GM21367 (cell line): ENCODE data around the gene NOC4L.
"Not testable (repeated sequence)": the region's sequence is repeated elsewhere in the genome, so short reads cannot be mapped to it uniquely, and the experiment has no call there.

Experiments
- ATAC-seq: cut with Tn5 transposase; IDR thresholded peaks from one replicate; pipeline ENCODE4 v1.9.1; 2021; ENCODE audit not compliant: unreplicated experiment

Gene NOC4L

GRCh38 chr12:132142679-132143335 lies 1.4 kb upstream of the NOC4L start:
- no peak for ATAC-seq

GRCh38 chr12:132143336-132144071 lies 753 bp upstream of the NOC4L start:
- peak; percentile 18 for ATAC-seq

GRCh38 chr12:132144810-132145168 lies 532 bp downstream of the NOC4L start:
- no peak for ATAC-seq

GRCh38 chr12:132145334-132145733 lies 1.1 kb downstream of the NOC4L start:
- ATAC-seq = no peak

- no peak for ATAC-seq
Observed at GRCh38 chr12:132146098-132146497, 1.8 kb downstream of the NOC4L start.

GRCh38 chr12:132146772-132147422 lies 2.6 kb downstream of the NOC4L start:
- no peak for ATAC-seq

- no peak for ATAC-seq
Observed at GRCh38 chr12:132147423-132148367, 3.4 kb downstream of the NOC4L start.

GRCh38 chr12:132148368-132149045 lies 4.2 kb downstream of the NOC4L start:
- ATAC-seq = no peak

- ATAC-seq = not testable (repeated sequence)
Observed at GRCh38 chr12:132149526-132149925, 5.3 kb downstream of the NOC4L start.

GRCh38 chr12:132150780-132151144 lies 6.5 kb downstream of the NOC4L start:
- no peak for ATAC-seq

- ATAC-seq = no peak
Observed at GRCh38 chr12:132151145-132151765, 7.0 kb downstream of the NOC4L start.

GRCh38 chr12:132151766-132152410 lies 7.6 kb downstream of the NOC4L start:
- no peak for ATAC-seq

- no peak for ATAC-seq
Observed at GRCh38 chr12:132152411-132152821, 8.2 kb downstream of the NOC4L start.

- no peak for ATAC-seq
Observed at GRCh38 chr12:132152953-132153352, 8.7 kb downstream of the NOC4L start.

GRCh38 chr12:132153501-132154340 lies 9.5 kb downstream of the NOC4L start:
- peak; percentile 77 for ATAC-seq

- peak; percentile 10 for ATAC-seq
Observed at GRCh38 chr12:132154341-132154761, 10.1 kb downstream of the NOC4L start.

- ATAC-seq = no peak
Observed at GRCh38 chr12:132154941-132155770, 10.9 kb downstream of the NOC4L start.
